IMR-90 (cell line): Measurements from ENCODE around the gene ZNHIT2. TPM values are rescaled to one million over a fixed set of nuclear protein-coding genes. Genes with fewer than 3 reads are reported as not detected.

Experiments
- BHLHE40 ChIP-seq: fragments of 150-350 bp; IDR thresholded peaks from 2 replicates; pipeline ENCODE4 v1.6.1; 2016; ENCODE audit warnings: mild to moderate bottlenecking, low read depth, low read length
- ELK1 ChIP-seq: fragments of 150-350 bp; IDR thresholded peaks from 2 replicates; pipeline ENCODE4 v1.6.1; 2016; ENCODE audit warnings: low read depth, mild to moderate bottlenecking, low read length, moderate library complexity, borderline replicate concordance
- MXI1 ChIP-seq: IDR thresholded peaks from 2 replicates; pipeline ENCODE4 v1.6.1; 2012; ENCODE audit warnings: low read depth, mild to moderate bottlenecking, low read length, moderate library complexity, borderline replicate concordance
- polyA plus RNA-seq, 3 experiments: library from polyadenylated mRNA; depleted of rRNA; stranded (reverse); fragments of >200 nt; gene quantifications; 2 replicates each; pipeline ENCODE4 v1.2.3, GENCODE V29; 2012; ENCODE audit warnings: low replicate concordance in 1 of 3
- total RNA-seq: library from RNA; depleted of rRNA; stranded (reverse); fragments of >200 nt; gene quantifications from 2 replicates; pipeline ENCODE4 v1.2.3, GENCODE V29; 2012
- TF ChIP-seq, protein P1 (sequence below): fragments of 150-350 bp; IDR thresholded peaks from 2 replicates; pipeline ENCODE4 v1.6.1; 2017; ENCODE audit warnings: mild to moderate bottlenecking, antibody characterized with exemption, low read length, low read depth

Gene ZNHIT2
- total and polyA plus RNA-seq, 2 of the 4 experiments (the other 2 are of a cell fraction): 3.9 to 5.9 TPM

- TF ChIP-seq BHLHE40 (no peak), ELK1 (no peak), MXI1 (no peak)
- TF ChIP-seq, protein P1, sequence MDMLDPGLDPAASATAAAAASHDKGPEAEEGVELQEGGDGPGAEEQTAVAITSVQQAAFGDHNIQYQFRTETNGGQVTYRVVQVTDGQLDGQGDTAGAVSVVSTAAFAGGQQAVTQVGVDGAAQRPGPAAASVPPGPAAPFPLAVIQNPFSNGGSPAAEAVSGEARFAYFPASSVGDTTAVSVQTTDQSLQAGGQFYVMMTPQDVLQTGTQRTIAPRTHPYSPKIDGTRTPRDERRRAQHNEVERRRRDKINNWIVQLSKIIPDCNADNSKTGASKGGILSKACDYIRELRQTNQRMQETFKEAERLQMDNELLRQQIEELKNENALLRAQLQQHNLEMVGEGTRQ: no peak
Measured at GRCh38 chr11:65127473-65128181, 10.1 kb upstream of the ZNHIT2 start (continued).
